ENCODE data around the gene PDZRN4.
"Not testable (repeated sequence)": the region's sequence is repeated elsewhere in the genome, so short reads cannot be mapped to it uniquely, and the experiment has no call there.

Gene PDZRN4

GRCh38 chr12:41514907-41515306 lies 326.8 kb downstream of the PDZRN4 start:
- no peak for DNase-seq

DNA sequence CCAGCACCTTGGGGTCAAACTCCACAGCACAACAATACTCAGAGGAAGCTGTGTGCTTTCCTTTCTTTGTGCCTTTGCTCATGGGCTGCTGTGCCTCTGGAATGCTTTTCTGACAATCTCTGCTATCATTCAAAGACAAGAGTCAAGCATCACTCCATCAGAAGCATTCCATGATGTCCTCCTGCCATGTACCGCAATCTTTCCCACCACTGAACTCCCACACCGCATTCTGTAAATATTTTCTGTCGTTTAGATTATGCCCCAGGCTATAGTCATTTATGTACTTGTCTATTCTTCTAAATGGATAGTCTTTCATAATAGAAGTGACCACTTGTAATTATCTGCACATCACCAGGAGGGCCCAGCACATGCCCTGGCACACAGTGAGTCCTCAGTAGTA lies 327.8 kb downstream of the PDZRN4 start:
- DNase-seq = no peak

GRCh38 chr12:41520869-41521268 lies 332.7 kb downstream of the PDZRN4 start:
- DNase-seq = no peak

- no peak for DNase-seq
These were observed 333.8 kb downstream of the PDZRN4 start for GRCh38 chr12:41521872-41522379.

DNA sequence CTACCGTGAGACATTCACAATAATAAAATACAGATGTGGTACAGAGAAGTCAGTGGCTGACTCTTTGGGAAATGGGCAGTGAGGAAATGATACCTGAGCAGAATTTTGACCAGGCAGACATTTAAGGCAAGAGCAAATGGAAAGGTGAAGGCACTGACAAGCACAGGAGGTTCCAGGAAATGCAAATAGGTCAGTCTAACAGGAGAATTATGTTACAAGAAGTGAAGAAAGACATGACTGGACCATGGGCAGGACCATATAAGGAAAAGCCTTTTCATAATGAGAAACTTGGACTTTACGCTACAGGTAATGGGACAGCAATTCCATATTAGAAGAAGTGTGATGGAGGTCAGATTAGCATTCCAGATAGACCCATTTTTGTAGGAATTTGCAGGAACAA lies 338.9 kb downstream of the PDZRN4 start:
- DNase-seq = no peak

DNA sequence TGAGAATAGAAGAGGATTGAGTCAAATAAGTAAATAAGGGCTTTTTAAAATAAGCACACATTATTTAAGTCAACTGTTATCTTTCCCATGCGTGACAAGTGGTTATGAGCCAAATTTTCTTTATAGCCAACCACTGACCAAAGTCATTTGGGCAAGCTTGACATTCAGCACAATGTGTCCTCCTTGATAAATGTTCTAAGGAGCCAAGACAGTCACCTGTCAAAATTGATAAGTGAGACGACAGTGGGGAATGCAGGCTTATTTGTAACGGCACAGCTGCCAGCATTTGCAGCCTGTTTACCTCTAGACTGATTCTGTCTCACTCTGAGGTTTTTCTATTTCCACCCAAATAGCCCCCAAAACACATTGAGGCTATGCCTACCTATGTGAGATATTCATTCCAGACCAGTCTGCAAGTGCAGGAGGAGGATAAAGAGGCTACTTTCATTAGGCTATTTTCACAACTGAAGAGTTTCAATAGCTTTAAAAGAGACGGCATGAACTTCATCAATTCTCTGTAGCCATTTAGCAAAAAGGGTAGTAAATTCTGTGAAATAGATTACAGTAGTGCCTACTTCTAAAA lies 339.5 kb downstream of the PDZRN4 start:
- no peak for DNase-seq

DNA sequence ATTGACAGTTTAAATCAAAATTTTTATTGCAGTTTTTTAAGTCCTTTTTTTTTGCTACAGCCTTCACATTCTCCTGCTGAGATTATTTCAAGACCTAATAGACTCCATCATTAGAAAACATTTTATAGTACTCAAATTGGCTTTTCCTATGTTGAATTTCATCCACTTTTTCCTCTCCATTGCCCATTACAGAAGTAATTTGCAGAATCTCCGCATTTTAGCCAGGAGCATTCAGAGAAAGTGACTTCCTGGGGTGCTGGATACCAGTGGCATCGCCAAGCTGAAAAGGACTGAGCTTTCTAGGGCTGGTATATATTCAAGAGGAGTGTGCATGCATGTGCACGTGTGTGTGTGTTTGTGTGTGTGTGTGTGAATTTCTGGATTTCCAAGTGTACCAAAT lies 340.8 kb downstream of the PDZRN4 start:
- no peak for DNase-seq

DNA sequence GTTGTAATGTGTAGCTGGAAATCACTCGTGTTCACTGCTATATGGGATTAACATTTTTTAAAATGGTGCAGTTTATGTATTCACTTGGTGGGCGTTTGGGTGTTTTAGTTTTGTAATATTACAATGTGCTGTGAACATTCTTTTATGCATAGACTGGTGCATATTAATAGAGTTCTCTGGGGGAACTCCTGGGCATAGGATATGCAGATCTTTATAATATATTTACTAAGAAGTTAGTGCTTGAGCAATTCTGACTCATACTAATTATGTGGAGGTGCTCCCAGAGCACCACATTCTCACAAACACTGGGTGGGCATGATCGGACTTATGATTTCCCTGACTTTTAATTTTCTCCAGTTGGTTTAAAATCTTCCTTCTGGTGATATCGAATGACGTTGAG lies 342.3 kb downstream of the PDZRN4 start:
- DNase-seq = no peak

DNA sequence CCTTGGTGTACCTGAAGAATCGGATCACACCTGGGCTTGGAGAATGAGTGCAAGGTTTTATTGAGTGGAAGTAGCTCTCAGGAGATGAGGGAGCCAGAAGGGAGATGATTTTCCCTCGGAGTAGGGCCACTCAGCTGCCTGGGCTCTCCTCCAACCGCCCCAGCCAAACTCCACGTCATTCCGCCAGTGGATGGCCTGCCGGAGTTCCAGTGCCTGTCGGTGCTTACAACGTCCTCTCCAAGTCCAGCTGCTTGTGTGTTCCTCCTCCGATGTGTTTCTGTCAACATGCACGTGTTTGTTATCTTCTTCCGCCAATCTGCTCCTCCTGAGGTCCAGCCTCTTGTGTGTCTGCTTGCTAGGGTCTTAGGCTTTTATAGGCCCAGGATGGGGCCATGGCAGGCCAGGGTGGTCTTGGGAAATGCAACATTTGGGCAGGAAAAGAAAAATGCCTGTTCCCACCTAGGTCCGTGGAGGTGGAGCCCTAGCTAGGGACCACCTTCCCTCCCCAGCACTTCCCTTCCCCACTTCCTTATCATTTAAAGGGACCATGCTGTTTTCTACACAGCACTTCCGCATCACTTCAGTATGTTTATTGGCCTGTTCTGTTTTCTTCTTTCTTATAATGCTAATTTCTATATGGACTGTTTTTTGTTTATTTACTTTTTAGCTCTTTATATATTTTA lies 343.2 kb downstream of the PDZRN4 start:
- peak; percentile 21 for DNase-seq

DNA sequence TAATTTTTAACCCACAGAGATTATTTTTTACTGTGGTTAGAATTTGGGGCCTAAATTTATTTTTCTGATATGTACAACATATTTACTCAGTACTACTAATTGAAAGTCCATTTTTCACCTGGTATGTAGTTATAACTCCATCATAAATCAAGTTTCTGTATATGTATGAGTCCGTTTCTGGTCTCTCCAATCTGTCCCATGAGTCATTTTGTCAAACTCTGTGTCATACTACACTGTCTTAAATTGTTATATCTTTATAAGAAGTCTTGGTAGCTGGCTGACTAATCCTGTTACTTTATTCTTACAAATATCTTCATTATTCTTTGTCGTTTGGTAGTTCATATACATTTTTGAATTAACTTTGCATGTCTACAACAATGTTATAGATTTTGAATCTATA lies 344.0 kb downstream of the PDZRN4 start:
- no peak for DNase-seq

DNA sequence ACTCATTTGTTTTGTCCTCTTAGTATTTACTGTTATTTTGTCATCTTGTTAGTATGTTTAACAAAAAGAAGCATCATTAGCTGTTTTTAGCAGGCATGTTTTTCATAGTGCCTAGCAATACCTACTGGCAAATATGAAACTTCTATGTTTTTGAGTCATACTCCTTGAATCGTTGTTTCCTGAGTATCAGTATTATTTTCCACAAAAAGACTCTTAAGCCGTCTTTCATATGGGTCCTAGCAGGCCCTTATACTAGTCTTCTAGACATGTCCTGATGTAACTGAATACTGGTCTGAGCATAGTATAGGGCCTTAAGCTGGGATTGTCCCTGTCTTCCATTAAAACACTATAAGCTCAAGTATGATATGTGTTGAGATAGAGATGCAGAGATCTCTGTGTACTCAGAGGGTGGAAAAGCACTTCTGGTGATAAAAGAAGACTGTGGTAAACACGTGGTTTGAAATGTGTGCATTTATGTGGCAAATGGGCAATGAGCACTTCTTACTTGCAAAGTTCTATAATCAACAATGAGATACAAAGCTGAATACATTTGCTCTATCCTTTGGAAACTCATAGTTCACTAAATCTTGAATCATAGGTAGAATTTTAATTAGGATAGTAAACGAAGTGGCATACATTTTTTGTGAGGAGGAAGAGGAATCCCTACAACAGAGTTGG lies 348.8 kb downstream of the PDZRN4 start:
- DNase-seq = no peak

DNA sequence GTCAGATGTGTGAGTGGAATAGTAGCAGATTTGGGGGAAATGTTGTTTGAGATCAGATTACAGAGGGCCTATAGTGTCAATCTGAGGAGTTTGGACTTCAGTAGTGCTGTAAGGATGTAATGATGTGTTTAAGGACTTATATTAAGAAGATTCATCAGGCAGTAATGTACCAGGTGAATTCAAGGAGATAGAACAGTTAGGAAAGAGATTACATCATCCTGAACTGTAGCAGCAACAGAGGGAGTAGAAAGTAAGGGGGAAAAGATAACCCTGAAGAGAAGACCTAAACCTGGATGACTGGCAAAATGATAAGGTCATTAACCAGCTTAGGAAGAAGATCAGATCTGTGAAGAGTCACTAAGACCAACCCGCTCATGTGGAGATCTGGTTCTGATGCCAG lies 349.4 kb downstream of the PDZRN4 start:
- no peak for DNase-seq

GRCh38 chr12:41545761-41546160 lies 357.6 kb downstream of the PDZRN4 start:
- no peak for DNase-seq

DNA sequence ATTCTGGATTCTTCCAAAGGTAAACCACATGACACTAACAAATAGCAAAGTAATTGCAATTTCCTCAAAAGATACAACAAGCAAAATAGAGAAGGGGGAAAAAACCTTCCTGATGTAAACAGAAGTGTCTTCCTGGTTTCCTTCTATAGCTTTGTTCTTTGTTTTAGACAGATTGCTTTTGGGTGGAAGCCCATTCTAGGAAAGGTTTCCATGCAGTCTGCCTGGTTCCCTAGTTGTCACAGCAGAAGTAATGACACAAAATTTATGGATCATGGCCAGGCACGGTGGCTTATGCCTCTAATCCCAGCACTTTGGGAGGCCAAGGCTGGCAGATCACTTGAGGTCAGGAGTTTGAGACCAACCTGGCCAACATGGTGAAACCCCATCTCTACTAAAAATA lies 359.0 kb downstream of the PDZRN4 start:
- not testable (repeated sequence) for DNase-seq

DNA sequence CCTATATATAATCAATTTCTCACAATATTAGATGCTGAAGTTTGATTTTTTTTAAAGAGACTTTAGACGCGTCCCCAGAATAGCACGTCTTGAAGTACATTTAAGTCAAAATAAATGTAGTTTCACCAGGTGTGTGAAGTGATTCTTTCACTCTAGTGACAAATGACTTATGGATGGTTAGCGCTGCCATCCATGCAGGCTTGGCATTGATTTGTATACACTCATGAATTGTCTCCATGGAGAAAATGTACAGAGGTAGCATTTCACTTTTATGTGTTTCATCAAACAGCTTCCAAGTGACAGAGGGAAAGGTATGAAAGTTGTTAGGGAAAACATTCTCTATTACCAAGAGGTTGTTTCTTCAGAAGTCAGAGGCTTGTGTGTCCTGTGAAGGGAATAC lies 360.8 kb downstream of the PDZRN4 start:
- no peak for DNase-seq

GRCh38 chr12:41552588-41552987 lies 364.5 kb downstream of the PDZRN4 start:
- no peak for DNase-seq

GRCh38 chr12:41556176-41556575 lies 368.1 kb downstream of the PDZRN4 start:
- peak; percentile 9 for DNase-seq

DNA sequence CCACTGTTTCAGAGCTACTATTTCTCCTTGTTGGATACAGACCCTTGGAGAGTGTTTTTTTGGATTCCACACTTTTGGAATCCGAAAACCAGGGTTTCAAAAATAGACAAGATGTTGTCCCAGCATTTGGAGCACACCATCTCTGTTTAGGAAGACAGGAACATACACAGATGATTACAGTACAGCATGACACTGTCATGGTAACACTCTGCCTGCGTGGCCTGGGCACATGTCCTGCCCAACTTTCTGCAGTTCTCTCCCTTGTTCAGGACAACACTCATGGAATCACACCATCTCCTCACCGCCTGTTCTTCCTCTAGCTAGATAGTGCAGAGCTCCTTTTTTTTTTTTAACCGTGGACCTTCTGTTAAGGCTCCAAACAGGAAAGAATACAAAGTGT lies 369.2 kb downstream of the PDZRN4 start:
- no peak for DNase-seq

DNA sequence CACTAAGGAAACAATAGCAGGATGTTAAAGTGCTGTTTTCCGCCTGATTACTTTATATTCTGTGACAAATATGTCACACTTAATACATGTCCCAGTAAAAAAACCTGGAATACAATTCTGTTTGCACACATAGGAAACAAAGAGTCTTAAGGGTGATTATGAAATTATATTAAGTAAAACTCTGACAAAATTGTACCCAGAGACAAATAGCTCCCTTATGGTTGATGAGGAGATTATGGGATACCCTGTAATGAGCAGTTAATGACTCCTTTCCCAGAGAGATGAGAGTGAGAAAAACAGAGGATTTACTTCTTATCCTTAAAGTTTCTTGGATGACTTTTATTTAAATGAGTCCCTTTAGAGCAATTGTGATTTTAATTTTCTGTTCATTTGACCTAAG lies 370.6 kb downstream of the PDZRN4 start:
- no peak for DNase-seq

- DNase-seq = no peak
These were observed 374.9 kb downstream of the PDZRN4 start for GRCh38 chr12:41563051-41563450.

- no peak for DNase-seq
These were observed 376.7 kb downstream of the PDZRN4 start for GRCh38 chr12:41564816-41565215.

DNA sequence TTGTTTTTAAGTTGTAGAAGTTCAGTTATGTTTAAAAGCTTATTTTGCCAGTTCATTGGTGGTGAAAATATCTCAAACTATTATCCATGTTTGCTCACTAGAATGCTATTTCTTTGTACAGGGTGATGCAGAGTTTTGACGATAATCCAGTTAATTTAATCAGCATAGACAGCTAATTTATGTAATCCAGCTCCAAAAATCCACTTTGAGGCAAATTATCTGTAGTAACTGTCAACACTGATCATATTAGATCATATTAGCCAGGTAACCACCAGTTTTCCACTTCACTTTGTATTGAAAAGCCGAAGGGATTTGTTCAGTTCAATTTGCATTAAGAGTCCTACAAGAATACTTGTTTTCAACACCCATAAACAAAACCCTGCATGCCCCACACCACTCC lies 378.6 kb downstream of the PDZRN4 start:
- DNase-seq = no peak

DNA sequence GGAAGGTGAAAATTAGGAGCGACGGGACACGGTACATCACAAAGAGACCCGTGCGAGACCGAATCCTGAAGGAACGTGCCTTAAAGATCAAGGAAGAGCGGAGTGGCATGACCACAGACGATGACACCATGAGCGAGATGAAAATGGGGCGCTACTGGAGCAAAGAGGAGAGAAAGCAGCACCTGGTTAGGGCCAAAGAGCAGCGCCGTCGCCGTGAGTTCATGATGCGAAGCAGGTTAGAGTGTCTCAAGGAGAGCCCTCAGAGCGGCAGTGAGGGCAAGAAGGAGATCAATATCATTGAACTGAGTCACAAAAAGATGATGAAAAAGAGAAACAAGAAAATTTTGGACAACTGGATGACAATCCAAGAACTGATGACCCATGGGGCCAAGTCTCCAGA lies 385.3 kb downstream of the PDZRN4 start:
- DNase-seq = no peak

DNA sequence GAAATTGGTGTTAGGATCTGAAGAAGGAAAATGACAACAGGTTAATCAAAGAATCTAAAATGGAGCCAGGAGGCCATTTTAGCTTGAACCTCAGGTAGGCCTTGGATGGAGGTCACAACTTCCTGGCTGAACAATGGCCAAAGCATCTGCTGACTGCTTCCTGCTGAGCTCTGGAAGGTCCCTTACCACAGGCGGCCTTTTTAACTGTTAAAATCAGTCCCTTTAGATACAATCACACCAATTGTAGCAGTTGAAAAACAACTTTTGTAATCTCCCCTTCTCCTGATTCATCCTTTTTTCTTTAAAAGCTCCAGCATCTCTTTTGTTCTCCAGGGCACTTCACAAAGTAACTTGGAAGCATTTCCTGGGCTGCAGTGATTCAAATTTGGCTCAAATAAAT lies 388.8 kb downstream of the PDZRN4 start:
- DNase-seq = no peak
